GM19372 (cell line): ENCODE data around the gene HNRNPF.
"Not testable (repeated sequence)": the region's sequence is repeated elsewhere in the genome, so short reads cannot be mapped to it uniquely, and the experiment has no call there.

Experiments used
- ATAC-seq: cut with Tn5 transposase; IDR thresholded peaks from one replicate; pipeline ENCODE4 v1.9.1; 2021; ENCODE audit warnings: mild to moderate bottlenecking, low read depth, moderate library complexity; ENCODE audit not compliant: unreplicated experiment

The HNRNPF gene

GRCh38 chr10:43353495-43354329 lies 55.3 kb downstream of the HNRNPF start:
- no peak for ATAC-seq

- no peak for ATAC-seq
These were observed 56.0 kb downstream of the HNRNPF start for GRCh38 chr10:43352951-43353350.

GRCh38 chr10:43351301-43351700 lies 57.7 kb downstream of the HNRNPF start:
- ATAC-seq = no peak

GRCh38 chr10:43350686-43351085 lies 58.3 kb downstream of the HNRNPF start:
- ATAC-seq = no peak

- no peak for ATAC-seq
These were observed 58.8 kb downstream of the HNRNPF start for GRCh38 chr10:43350156-43350555.

- peak; percentile 99 for ATAC-seq
These were observed 60.3 kb downstream of the HNRNPF start for GRCh38 chr10:43348511-43349312.

GRCh38 chr10:43347997-43348396 lies 61.0 kb downstream of the HNRNPF start:
- no peak for ATAC-seq

- no peak for ATAC-seq
These were observed 64.9 kb downstream of the HNRNPF start for GRCh38 chr10:43344051-43344450.

- no peak for ATAC-seq
These were observed 65.9 kb downstream of the HNRNPF start for GRCh38 chr10:43343126-43343525.

GRCh38 chr10:43342279-43343125 lies 66.5 kb downstream of the HNRNPF start:
- no peak for ATAC-seq

- ATAC-seq = no peak
These were observed 67.5 kb downstream of the HNRNPF start for GRCh38 chr10:43341450-43341849.

GRCh38 chr10:43340619-43341018 lies 68.4 kb downstream of the HNRNPF start:
- ATAC-seq = no peak

GRCh38 chr10:43340101-43340500 lies 68.9 kb downstream of the HNRNPF start:
- no peak for ATAC-seq

GRCh38 chr10:43339136-43339535 lies 69.8 kb downstream of the HNRNPF start:
- ATAC-seq = no peak

GRCh38 chr10:43338117-43338516 lies 70.9 kb downstream of the HNRNPF start:
- no peak for ATAC-seq

- not testable (repeated sequence) for ATAC-seq
These were observed 71.5 kb downstream of the HNRNPF start for GRCh38 chr10:43337536-43337935.

- ATAC-seq = no peak
These were observed 72.2 kb downstream of the HNRNPF start for GRCh38 chr10:43336641-43337318.

GRCh38 chr10:43336061-43336460 lies 72.9 kb downstream of the HNRNPF start:
- ATAC-seq = no peak
